Stimulated activated CD4-positive, alpha-beta T cell treated with anti-CD3 and anti-CD28 coated beads, Interleukin-15, amount 100 ng/mL, for 48 hours (primary cell): ENCODE results near the gene TMEM35B.
"Not testable (repeated sequence)": the region's sequence is repeated elsewhere in the genome, so short reads cannot be mapped to it uniquely, and the experiment has no call there.

ENCODE experiments used
- DNase-seq, 2 donors: peaks; one replicate each; pipeline ENCODE4 v3.0.0-alpha.2; 2020; ENCODE audit warnings: low read depth in 2 of 2

TMEM35B gene

GRCh38 chr1:34976384-34977209 lies 8.6 kb downstream of the TMEM35B start:
- DNase-seq: no peak

- DNase-seq: no peak
Observed at GRCh38 chr1:34975771-34976170, 9.4 kb downstream of the TMEM35B start.

GRCh38 chr1:34975338-34975737 lies 9.8 kb downstream of the TMEM35B start:
- no peak for DNase-seq

- no peak for DNase-seq
Observed at GRCh38 chr1:34974626-34975025, 10.5 kb downstream of the TMEM35B start.

- DNase-seq: no peak
Observed at GRCh38 chr1:34973326-34973725, 11.8 kb downstream of the TMEM35B start.

GRCh38 chr1:34970829-34971228 lies 14.3 kb downstream of the TMEM35B start:
- DNase-seq: no peak

GRCh38 chr1:34970220-34970735 lies 14.9 kb downstream of the TMEM35B start:
- DNase-seq: no peak

- not testable (repeated sequence) for DNase-seq
Observed at GRCh38 chr1:34968297-34968696, 16.9 kb downstream of the TMEM35B start.

GRCh38 chr1:34967672-34968071 lies 17.5 kb downstream of the TMEM35B start:
- not testable (repeated sequence) for DNase-seq

GRCh38 chr1:34965597-34965996 lies 19.6 kb downstream of the TMEM35B start:
- DNase-seq: no peak

- DNase-seq: no peak
Observed at GRCh38 chr1:34950428-34950827, 34.7 kb downstream of the TMEM35B start.

GRCh38 chr1:34948739-34949138 lies 36.4 kb downstream of the TMEM35B start:
- not testable (repeated sequence) for DNase-seq

GRCh38 chr1:34947641-34948314 lies 37.4 kb downstream of the TMEM35B start:
- DNase-seq: not testable (repeated sequence)

- DNase-seq: no peak
Observed at GRCh38 chr1:34946211-34946610, 38.9 kb downstream of the TMEM35B start.

GRCh38 chr1:34941798-34942197 lies 43.3 kb downstream of the TMEM35B start:
- not testable (repeated sequence) for DNase-seq
